K562 (cell line): Measurements from ENCODE around the gene POLRMT. TPM values are rescaled to one million over a fixed set of nuclear protein-coding genes. Genes with fewer than 3 reads are reported as not detected.

Experiments
- ESRRB ChIP-seq: fragments of 250-450 bp; sonication (Bioruptor Pico); IDR thresholded peaks from 2 replicates; pipeline ENCODE4 v1.5.0; 2020; ENCODE audit warnings: mild to moderate bottlenecking, moderate library complexity, borderline replicate concordance
- FOXK2 ChIP-seq, 2 experiments: fragments of 450-650 bp; IDR thresholded peaks in 1 of 2; conservative IDR thresholded peaks in 1 of 2; 2 replicates each; pipeline ENCODE4 v1.6.1; 2016; ENCODE audit warnings: low read depth in 2 of 2, mild to moderate bottlenecking in 1 of 2
- LCOR ChIP-seq: sonication (generic); formaldehyde crosslinking; IDR thresholded peaks from 2 replicates; pipeline ENCODE4 v1.8.0; 2022; ENCODE audit warnings: mild to moderate bottlenecking, missing genetic modification reagents
- NFE2L1 ChIP-seq: fragments of 450-650 bp; IDR thresholded peaks from 2 replicates; pipeline ENCODE4 v1.6.1; 2016; ENCODE audit warnings: missing genetic modification characterization, low read depth, mild to moderate bottlenecking, missing compliant biosample characterization, moderate library complexity, borderline replicate concordance
- NR2C2 ChIP-seq, 2 experiments: fragments of 200-800 bp in 1 of 2; sonication (Bioruptor generic) in 1 of 2; sonication (generic) in 1 of 2; formaldehyde crosslinking in 1 of 2; IDR thresholded peaks; 2 replicates each; pipeline versions ENCODE4 v1.6.1 to v1.8.0; 2016 to 2022; ENCODE audit warnings: mild to moderate bottlenecking in 1 of 2, missing compliant biosample characterization in 1 of 2, missing genetic modification characterization in 1 of 2, missing genetic modification reagents in 1 of 2
- RB1 ChIP-seq: fragments of 450-650 bp; IDR thresholded peaks from 2 replicates; pipeline ENCODE4 v1.6.1; 2017; ENCODE audit warnings: low read depth, mild to moderate bottlenecking
- SRSF1 ChIP-seq: fragments of 200-400 bp; formaldehyde crosslinking; IDR thresholded peaks from 2 replicates; pipeline ENCODE4 v1.6.1; 2017; ENCODE audit warnings: mild to moderate bottlenecking, low read depth, low read length, moderate library complexity
- ZBTB40 ChIP-seq, 2 experiments: fragments of 450-650 bp in 1 of 2; sonication (generic) in 1 of 2; formaldehyde crosslinking in 1 of 2; IDR thresholded peaks; 2 replicates each; pipeline versions ENCODE4 v1.7.1 to v1.9.0; 2016 to 2022; ENCODE audit warnings: inconsistent platforms in 1 of 2, mild to moderate bottlenecking in 1 of 2, missing genetic modification reagents in 1 of 2
- ZNF785 ChIP-seq: fragments of 250-450 bp; sonication (Bioruptor Pico); IDR thresholded peaks from 2 replicates; pipeline ENCODE4 v1.4.0; 2020; ENCODE audit warnings: mild to moderate bottlenecking
- polyA plus RNA-seq, 8 experiments: library from polyadenylated mRNA; depleted of rRNA in 4 of 8; stranded (reverse) in 5 of 8; unstranded in 3 of 8; fragments of >200 nt; fragmentation: Nextera tagmentation in 2 of 8; fragmentation: Illumina TruSeq in 1 of 8; extraction: Ambion mirVana in 2 of 8; extraction: Trizol in 1 of 8; gene quantifications; 2 replicates each; pipeline versions ENCODE4 v1.2.1 to v1.2.3, GENCODE V29; 2011 to 2014; ENCODE audit warnings: inconsistent platforms in 1 of 8, missing spikeins in 1 of 8
- total RNA-seq, 7 experiments: library from RNA; depleted of rRNA in 6 of 7; stranded (reverse); fragments of >200 nt in 6 of 7; fragmentation: Illumina TruSeq in 2 of 7; extraction: Trizol in 2 of 7; gene quantifications; 2 replicates each; pipeline versions ENCODE4 v1.2.1 to v1.2.3, GENCODE V29; 2011 to 2021; ENCODE audit warnings: low replicate concordance in 1 of 7
- TF ChIP-seq, protein P1 (sequence below): sonication (generic); formaldehyde crosslinking; IDR thresholded peaks from 2 replicates; pipeline ENCODE4 v1.8.0; 2022; ENCODE audit warnings: mild to moderate bottlenecking, missing genetic modification reagents, borderline replicate concordance
- TF ChIP-seq, protein P2 (sequence below): fragments of 450-650 bp; IDR thresholded peaks from 2 replicates; pipeline ENCODE4 v1.6.1; 2018; ENCODE audit warnings: mild to moderate bottlenecking, low read depth; ENCODE audit not compliant: partially characterized antibody

POLRMT gene
- total and polyA plus RNA-seq, 9 of the 15 experiments (the other 6 are each of a cell fraction or from before 2014, with no cell fraction given) = 30.3 to 144 (median 68.0) TPM

DNA sequence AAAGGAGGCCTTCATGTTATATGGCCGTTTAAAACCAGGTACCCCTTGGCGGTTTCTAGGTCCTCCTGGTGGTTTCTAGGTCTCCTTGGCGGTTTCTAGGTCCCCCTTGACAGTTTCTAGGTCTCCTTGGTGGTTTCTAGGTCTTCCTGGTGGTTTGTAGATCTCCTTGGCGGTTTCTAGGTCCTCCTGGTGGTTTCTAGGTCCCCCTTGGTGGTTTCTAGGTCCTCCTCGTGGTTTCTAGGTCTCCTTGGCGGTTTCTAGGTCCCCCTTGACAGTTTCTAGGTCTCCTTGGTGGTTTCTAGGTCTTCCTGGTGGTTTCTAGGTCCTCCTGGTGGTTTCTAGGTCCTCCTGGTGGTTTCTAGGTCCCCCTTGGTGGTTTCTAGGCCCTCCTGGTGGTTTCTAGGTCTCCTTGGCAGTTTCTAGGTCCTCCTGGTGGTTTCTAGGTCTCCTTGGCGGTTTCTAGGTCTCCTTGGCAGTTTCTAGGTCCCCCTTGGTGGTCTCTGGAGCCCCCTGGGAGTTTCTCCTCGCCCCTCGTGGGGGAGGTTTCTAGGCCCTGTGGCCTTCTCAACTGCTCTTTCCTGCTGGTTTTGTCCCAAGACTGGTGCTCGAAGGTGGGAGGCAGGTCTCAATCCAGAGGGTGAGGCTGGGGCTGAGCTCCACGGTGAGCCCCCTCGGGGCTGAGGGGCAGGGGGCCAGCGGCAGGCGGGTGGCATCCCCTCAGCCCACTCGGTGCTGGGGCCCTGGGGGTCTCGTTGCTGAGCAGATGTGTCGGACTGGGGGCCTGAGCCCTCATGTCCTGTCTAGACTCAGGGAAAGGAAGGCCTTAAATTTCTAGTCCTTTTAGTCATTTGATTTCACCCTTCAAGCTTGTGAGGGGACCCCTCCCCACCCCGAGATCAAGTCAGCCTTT, 35.7 kb downstream of the POLRMT start (continued):
- TF ChIP-seq, protein P1, sequence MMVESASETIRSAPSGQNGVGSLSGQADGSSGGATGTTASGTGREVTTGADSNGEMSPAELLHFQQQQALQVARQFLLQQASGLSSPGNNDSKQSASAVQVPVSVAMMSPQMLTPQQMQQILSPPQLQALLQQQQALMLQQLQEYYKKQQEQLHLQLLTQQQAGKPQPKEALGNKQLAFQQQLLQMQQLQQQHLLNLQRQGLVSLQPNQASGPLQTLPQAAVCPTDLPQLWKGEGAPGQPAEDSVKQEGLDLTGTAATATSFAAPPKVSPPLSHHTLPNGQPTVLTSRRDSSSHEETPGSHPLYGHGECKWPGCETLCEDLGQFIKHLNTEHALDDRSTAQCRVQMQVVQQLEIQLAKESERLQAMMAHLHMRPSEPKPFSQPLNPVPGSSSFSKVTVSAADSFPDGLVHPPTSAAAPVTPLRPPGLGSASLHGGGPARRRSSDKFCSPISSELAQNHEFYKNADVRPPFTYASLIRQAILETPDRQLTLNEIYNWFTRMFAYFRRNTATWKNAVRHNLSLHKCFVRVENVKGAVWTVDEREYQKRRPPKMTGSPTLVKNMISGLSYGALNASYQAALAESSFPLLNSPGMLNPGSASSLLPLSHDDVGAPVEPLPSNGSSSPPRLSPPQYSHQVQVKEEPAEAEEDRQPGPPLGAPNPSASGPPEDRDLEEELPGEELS = 0 out of 2 replicates have a peak, but pooled peaks have one; percentile 14
- TF ChIP-seq NFE2L1 (no peak), SRSF1 (no peak), ZBTB40 (IDR thresholded peaks at IDR 0.05) (no peak), ZBTB40 (CRISPR knock-in tag; IDR thresholded peaks at IDR 0.05) (no peak), FOXK2 (conservative IDR thresholded peaks at IDR 0.05 in 1 of 2, IDR thresholded peaks at IDR 0.05 in 1 of 2; ENCODE audit: low read depth in 2 of 2) (no peak), ZNF785 (CRISPR knock-in tag) (no peak), RB1 (0 out of 2 replicates have a peak, but pooled peaks have one; percentile 20), ESRRB (CRISPR knock-in tag) (no peak), NR2C2 (CRISPR knock-in tag; IDR thresholded peaks at IDR 0.05) (no peak), NR2C2 (tag; IDR thresholded peaks at IDR 0.05) (no peak), LCOR (CRISPR knock-in tag) (peak; percentile 79)
- TF ChIP-seq, protein P2, sequence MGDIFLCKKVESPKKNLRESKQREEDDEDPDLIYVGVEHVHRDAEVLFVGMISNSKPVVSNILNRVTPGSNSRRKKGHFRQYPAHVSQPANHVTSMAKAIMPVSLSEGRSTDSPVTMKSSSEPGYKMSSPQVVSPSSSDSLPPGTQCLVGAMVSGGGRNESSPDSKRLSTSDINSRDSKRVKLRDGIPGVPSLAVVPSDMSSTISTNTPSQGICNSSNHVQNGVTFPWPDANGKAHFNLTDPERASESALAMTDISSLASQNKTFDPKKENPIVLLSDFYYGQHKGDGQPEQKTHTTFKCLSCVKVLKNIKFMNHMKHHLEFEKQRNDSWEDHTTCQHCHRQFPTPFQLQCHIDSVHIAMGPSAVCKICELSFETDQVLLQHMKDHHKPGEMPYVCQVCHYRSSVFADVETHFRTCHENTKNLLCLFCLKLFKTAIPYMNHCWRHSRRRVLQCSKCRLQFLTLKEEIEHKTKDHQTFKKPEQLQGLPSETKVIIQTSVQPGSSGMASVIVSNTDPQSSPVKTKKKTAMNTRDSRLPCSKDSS = no peak
